GM21717 (cell line): ENCODE measurements around the gene HOXB2.

Experiments used
- ATAC-seq: cut with Tn5 transposase; IDR thresholded peaks from one replicate; pipeline ENCODE4 v1.9.1; 2021; ENCODE audit warnings: mild to moderate bottlenecking, moderate library complexity; ENCODE audit not compliant: unreplicated experiment

HOXB2 gene

DNA sequence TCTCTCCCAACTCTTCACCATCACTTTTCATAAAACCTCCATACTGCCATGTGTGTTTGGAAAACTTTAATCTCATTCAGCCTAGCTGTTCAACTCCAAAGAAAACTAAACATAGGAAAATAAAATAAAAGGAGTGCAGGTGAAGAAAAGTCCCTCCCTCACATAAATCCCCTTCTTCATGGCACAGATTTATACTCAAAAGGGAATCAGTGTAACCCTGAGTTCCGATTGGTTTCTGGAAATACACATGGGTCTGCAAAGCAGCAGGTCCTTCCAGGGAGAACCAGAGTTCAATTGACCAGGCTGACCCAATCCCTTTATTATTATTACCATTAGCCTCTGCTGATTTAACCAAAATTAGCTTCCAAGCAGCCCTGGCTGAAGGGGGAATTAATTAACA is 8.9 kb upstream of the HOXB2 start:
- no peak for ATAC-seq

- no peak for ATAC-seq
Measured at GRCh38 chr17:48553190-48553547, 8.3 kb upstream of the HOXB2 start.

DNA sequence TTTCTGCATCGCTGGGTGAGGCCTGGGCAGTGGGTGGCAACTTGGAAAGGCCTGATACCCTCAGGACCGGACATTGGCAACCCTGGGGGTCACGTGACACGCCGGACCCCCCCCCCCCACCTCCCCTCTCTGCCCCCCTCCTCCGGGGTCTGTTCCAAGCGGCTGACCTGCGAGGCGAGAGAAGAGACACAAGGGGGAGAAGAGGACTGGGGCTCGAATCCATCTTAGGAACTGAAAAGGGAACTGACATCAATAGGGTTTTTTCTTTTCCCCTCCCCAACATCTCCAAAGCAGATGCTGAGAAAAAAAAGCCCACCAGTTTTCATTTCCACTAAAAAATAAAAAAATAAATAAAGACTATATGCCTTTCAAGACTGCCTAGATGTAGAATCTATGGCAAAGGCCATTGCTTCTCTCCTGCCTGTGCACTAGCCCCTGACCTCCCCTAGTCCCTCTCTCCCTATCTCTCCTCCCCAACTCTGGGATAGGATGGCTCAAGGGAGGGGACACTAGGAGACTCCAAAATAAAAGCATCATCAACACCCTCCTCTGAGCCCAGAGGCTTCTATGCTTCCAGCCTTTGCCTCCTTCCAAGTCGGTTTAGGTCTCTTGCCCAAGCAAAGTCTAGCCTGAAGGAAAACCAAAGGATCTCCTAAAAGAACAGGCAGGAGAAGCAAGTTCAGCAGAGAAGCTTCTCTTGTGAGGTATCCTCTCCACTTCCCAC is 7.7 kb upstream of the HOXB2 start:
- ATAC-seq = no peak

GRCh38 chr17:48551596-48552465 is 6.9 kb upstream of the HOXB2 start:
- ATAC-seq = no peak

GRCh38 chr17:48551214-48551555 is 6.3 kb upstream of the HOXB2 start:
- ATAC-seq = no peak

- no peak for ATAC-seq
Measured at GRCh38 chr17:48550502-48551213, 5.7 kb upstream of the HOXB2 start.

DNA sequence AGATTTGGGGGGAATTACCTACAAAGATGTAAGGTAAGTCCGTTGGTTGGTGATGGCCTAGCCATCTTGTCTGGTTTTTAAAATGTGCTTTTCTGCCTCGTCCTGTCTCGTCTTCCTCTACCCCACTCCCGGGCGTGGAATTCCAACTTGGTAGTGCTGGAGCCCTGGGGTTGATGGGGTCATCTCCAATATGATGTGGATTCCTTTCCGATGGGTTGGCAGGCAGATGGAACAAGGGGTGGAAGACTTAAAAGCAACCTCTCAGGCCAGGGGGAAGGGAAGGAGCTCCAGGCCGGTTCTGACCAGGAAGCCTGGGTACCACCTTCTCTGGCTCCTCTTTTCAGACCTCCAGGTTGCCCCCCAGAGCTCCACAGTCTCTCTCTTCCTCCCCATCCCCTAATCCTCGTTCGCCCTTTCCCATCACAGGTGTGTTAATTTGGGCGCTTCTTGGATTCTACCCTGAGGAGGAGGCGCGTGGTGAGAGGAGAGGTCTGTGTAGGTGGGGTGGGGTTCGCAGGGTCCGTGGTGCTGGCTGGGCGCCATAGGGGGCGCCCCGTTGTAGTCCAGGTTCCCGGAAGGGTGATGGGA is 5.1 kb upstream of the HOXB2 start:
- ATAC-seq = no peak

DNA sequence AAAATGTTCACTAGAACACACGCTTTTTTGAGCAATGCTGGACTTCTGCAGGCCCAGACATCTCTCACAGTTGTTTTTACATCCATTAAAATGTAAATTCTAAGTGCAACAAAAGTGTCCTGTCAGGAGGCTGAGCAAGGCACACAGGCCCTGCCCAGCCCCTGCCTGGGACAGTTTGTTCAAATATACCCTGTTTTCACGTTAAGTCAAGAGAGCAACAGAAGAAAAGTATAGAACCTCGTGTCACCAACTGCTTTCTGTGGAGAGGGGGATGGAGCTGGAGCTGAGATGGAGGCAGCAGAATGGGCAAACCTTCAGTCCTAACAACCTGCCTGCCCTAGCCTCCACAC is 4.3 kb upstream of the HOXB2 start:
- no peak for ATAC-seq

DNA sequence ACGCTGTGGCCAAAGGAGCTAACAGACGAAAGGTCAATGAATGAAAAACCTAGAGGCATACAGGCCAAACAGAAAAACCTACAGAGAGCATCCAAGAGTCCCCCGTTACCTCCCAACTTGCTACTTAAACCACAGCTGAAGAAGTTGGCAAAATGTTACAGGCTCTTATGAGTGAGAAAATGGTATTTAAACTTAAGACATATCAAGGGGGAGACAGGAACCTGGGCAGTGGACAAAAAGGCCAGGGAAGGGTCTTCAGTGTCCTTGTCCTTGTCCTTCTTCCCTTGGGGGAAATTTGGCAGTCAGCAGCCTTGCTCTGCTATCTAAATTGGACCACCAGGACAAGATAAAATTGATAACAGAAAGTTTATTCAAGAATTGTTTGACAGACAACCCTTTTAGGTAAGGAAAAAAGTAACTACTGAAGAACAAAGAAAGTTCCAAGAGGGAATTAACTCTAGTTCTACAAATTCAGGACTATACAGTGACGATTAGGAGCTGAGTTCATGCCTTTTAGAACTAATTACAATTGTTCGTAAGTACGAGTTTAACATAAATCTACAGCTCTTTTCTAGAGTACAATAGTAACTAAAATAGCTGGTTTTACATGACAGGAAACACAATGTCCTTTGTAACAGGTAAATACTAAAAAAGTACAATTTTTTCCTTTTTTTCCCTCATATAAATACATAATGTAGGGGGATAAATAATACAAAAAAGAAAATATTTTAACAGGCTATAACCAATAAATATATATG is 3.8 kb upstream of the HOXB2 start:
- no peak for ATAC-seq

GRCh38 chr17:48547808-48548522 is 3.1 kb upstream of the HOXB2 start:
- ATAC-seq = no peak

DNA sequence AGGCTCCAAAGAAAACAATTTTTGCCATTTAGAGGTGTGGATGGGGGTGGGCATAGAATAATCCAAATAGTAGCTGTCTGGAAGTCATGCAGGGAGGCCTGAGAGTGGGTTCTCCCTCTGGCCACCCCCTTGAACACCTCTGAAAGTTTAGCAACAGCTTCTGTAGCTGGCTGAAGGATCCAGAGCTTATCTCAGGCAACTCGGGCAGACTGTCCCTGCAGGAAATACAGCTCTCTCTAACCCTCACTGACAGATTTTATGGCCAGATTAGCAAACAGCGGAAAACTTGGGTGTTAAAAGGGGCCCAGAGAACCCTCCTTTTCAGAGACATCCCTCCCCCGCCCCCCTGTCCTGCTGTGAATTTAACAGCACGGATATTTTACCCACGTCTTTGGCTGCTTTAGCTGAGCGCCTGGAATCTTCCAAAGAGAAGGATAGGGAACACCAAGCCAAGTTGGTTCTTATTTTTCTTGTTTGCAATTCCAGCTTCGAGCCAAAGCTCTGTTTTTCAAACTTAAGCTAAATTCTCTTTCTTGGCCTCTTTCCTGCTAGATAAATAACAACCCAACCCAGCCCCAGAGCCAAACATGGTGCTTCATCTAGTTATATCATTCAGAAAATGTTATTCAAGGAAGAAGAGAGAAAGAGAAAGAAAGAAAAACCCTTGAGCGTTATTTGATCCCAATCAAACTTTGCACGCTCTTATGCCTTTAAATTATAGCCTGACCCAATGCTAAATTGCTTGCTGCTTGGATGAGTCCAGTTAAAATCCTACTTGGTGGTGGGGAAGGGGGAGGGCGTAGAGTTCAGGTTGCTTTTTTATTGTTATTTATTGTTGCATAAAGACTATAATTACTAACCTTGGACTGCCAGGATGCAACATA is 2.3 kb upstream of the HOXB2 start:
- ATAC-seq = no peak

DNA sequence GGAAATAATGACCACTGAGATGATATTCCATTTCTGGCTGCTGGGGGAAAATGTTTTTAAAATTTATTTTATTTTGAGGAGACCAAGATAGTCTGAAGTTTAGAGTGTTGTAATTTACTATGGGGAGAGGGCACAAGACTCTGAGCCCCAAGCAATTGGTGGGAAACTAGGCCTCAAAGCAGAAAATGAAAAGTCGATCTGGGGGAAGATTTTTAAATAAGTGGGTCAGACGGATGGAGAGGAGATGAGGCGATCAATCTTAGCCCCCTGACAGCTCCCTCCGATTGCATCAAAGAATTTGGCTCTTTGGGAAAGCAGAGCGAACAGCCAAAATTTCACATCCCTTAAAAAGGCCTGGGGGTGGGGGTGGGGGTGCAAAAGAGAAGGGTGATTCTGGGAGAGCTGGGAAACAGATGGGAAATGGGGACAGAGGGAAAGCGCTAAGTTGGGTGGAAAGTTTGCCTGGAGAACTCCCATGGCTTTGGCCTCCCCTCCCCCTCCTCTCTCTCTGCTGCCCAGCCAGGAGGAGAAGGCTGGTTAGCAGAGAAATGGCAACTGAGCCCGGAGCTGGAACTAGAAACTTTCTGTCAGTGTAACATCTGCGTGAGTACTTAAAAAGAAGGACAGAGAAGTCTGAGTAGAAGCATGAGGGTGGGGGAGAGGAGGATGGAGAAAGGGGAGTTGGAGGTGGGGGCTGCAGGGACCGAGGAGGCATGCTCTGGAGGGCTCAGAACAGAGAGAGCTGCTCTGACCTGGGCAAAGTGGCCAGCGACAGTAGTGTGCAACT is 1.4 kb upstream of the HOXB2 start:
- ATAC-seq = no peak

DNA sequence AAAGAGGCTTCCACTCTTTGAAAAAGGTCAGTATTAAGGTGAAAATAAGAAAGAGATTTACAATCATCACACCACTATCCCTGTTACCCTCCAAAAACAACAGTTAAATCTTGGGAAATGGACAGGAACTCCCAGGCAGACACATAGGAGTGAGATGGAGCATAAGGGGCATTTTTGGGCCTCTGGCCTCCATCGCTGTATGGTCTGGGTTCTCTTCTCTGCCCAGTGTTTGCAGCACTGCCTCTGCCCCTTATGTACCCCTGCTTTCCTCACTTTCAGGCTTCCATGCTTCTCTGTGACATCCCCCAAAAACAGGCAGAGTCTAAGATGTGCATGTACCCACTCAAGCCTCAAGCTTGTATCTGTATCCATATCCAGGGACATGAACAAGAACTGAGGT is 630 bp upstream of the HOXB2 start:
- no peak for ATAC-seq

DNA sequence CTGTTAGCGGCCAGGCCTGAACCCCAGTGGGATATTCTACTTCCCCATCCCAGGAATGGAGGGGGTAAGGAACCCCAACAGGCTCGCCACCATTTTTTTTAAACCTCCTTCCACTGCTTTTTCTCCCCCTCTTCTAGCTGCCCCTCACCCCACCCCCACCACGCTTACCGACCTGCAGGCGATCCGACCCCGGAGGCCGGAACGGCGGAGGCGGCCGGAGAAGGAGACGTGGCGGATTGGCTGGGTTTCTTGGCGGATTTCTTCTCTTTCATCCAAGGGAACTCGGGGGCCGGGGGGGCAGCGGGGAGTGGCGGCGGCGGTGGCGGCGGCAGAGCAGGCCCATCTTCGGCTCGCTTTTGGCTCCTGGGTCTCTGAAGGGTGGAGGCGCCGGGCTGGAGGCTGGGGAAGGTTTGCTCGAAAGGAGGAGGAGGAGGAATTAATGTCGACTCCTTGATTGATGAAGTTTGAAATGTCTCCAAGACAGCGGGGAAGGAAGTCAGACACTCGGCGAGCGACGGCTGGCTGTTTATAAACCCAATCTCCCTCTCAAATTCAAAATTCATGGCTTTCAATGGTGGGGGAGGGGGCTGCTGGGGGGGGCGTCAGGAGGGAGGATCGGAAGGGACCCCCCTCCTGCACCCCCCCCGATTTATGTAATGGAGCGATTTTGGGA is 424 bp downstream of the HOXB2 start:
- no peak for ATAC-seq

- ATAC-seq = no peak
Measured at GRCh38 chr17:48543854-48544348, 1.0 kb downstream of the HOXB2 start.

DNA sequence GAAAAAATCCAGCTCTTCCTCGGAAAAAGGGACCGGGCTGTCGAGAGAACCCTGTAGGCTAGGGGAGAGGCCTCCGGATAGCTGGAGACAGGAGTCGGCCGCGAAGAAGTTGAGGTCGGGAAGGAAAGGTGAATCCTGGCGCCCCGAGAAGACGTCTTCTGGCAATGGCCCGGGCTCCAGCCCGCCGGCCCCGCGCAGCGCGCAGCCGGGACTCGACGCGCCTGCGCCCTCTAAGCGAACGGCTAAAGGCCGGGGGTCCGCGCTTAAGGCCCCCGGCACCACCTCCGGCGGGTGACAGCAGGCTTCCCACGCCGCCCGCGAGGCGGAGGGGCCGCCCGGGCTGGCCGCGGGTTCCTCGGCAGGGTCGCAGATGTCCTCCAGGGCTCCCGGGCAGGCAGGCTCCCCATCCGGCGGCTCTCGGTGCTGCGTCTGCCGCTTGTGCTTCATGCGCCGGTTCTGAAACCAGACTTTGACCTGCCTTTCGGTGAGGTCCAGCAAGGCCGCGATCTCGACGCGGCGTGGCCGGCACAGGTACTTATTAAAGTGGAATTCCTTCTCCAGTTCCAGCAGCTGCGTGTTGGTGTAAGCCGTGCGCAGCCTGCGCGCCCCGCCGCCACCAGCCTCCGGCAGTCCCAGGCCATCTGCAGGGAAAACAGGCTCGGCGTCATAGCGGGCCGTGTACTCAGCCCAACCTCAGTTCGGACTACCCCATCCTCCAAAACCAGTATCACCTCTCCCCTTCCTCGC is 1.6 kb downstream of the HOXB2 start:
- ATAC-seq = no peak

GRCh38 chr17:48542698-48543106 is 2.2 kb downstream of the HOXB2 start:
- ATAC-seq = no peak
